ENCODE results near the gene EGLN2.

DNA sequence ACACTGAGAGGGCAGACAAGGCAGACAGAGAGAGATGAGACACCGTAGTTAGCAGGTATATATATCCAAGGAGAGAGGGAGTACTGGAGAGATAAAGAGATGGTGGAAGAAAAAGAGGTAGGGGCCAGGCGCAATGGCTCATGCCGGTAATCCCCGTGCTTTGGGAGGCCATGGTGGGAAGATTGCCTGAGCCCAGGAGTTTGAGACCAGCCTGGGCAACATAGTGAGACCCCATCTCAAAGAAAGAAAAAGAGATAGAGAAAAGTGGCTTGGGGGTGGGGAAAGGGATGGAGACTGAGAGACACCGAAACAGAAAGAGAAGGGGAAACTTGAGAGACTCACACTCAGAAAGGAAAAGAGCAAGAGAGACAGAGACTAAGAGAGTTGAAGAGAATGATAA lies 18.4 kb upstream of the EGLN2 start:
- TF ChIP-seq, protein P1, sequence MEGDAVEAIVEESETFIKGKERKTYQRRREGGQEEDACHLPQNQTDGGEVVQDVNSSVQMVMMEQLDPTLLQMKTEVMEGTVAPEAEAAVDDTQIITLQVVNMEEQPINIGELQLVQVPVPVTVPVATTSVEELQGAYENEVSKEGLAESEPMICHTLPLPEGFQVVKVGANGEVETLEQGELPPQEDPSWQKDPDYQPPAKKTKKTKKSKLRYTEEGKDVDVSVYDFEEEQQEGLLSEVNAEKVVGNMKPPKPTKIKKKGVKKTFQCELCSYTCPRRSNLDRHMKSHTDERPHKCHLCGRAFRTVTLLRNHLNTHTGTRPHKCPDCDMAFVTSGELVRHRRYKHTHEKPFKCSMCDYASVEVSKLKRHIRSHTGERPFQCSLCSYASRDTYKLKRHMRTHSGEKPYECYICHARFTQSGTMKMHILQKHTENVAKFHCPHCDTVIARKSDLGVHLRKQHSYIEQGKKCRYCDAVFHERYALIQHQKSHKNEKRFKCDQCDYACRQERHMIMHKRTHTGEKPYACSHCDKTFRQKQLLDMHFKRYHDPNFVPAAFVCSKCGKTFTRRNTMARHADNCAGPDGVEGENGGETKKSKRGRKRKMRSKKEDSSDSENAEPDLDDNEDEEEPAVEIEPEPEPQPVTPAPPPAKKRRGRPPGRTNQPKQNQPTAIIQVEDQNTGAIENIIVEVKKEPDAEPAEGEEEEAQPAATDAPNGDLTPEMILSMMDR (IDR thresholded peaks at IDR 0.05) = no peak
- TF ChIP-seq SIN3A (IDR thresholded peaks at IDR 0.05; ENCODE audit: borderline replicate concordance, insufficient read depth, low read depth, low read length) = no peak
- TF ChIP-seq, protein P2, sequence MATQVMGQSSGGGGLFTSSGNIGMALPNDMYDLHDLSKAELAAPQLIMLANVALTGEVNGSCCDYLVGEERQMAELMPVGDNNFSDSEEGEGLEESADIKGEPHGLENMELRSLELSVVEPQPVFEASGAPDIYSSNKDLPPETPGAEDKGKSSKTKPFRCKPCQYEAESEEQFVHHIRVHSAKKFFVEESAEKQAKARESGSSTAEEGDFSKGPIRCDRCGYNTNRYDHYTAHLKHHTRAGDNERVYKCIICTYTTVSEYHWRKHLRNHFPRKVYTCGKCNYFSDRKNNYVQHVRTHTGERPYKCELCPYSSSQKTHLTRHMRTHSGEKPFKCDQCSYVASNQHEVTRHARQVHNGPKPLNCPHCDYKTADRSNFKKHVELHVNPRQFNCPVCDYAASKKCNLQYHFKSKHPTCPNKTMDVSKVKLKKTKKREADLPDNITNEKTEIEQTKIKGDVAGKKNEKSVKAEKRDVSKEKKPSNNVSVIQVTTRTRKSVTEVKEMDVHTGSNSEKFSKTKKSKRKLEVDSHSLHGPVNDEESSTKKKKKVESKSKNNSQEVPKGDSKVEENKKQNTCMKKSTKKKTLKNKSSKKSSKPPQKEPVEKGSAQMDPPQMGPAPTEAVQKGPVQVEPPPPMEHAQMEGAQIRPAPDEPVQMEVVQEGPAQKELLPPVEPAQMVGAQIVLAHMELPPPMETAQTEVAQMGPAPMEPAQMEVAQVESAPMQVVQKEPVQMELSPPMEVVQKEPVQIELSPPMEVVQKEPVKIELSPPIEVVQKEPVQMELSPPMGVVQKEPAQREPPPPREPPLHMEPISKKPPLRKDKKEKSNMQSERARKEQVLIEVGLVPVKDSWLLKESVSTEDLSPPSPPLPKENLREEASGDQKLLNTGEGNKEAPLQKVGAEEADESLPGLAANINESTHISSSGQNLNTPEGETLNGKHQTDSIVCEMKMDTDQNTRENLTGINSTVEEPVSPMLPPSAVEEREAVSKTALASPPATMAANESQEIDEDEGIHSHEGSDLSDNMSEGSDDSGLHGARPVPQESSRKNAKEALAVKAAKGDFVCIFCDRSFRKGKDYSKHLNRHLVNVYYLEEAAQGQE (IDR thresholded peaks at IDR 0.05; ENCODE audit: insufficient read depth in 1 of 2, low read depth in 2 of 2, low read length in 1 of 2) = no peak
